Fibroblast of the aortic adventitia (primary cell): ENCODE data around the gene SLFN13. TPM values are rescaled to one million over a fixed set of nuclear protein-coding genes. Genes with fewer than 3 reads are reported as not detected.

Experiments
- DNase-seq: peaks from one replicate; pipeline ENCODE4 v3.0.0-alpha.2; 2010; ENCODE audit warnings: low read depth
- H3K4me3 ChIP-seq: 2 replicates; pipeline ENCODE4 v1.5.1; 2011; ENCODE audit warnings: low read depth, mild to moderate bottlenecking, control low read depth, low read length, moderate library complexity
- CTCF ChIP-seq: IDR thresholded peaks from 2 replicates; pipeline ENCODE4 v1.5.1; 2011; ENCODE audit warnings: mild to moderate bottlenecking, low read length, control low read depth, inconsistent platforms; ENCODE audit not compliant: insufficient read depth
- total RNA-seq: library from RNA; depleted of rRNA; stranded (reverse); fragments of >200 nt; gene quantifications from 2 replicates; pipeline ENCODE4 v1.2.3, GENCODE V29; 2012; ENCODE audit warnings: low replicate concordance

SLFN13 gene
- total RNA-seq = 1.4 and 1.7 TPM in 2 replicates

- TF ChIP-seq CTCF = no peak
- DNase-seq = peak; percentile 40
Measured at GRCh38 chr17:35448214-35448898, at the start of gene SLFN13. Gene SLFN13 (minus strand): TSS chr17:35448766. CDS start chr17:35445680, 3,086 bp downstream.

GRCh38 chr17:35496451-35497290 lies 48.1 kb upstream of the SLFN13 start:
- no peak for TF ChIP-seq CTCF
- no peak overlapping the region for H3K4me3 ChIP-seq
- DNase-seq = no peak

More at GRCh38 chr17:35448214-35448898, at the start of gene SLFN13:
- peak within 1 kb of the TSS; percentile 61 for H3K4me3 ChIP-seq

GRCh38 chr17:35493040-35493439 lies 44.5 kb upstream of the SLFN13 start:
- no peak overlapping the region for H3K4me3 ChIP-seq
- TF ChIP-seq CTCF = no peak
- no peak for DNase-seq

- DNase-seq = no peak
- no peak for TF ChIP-seq CTCF
- H3K4me3 ChIP-seq = no peak overlapping the region
Measured at GRCh38 chr17:35491417-35491816, 42.9 kb upstream of the SLFN13 start.

GRCh38 chr17:35489944-35490343 lies 41.4 kb upstream of the SLFN13 start:
- no peak for TF ChIP-seq CTCF
- no peak overlapping the region for H3K4me3 ChIP-seq
- DNase-seq = no peak

GRCh38 chr17:35488991-35489390 lies 40.4 kb upstream of the SLFN13 start:
- TF ChIP-seq CTCF = no peak
- no peak overlapping the region for H3K4me3 ChIP-seq
- no peak for DNase-seq
